Measurements from ENCODE around the gene SLC44A3. TPM values are rescaled to one million over a fixed set of nuclear protein-coding genes. Genes with fewer than 3 reads are reported as not detected.

Gene SLC44A3
- total and polyA plus RNA-seq, 2 donors (not counting 1 experiment from before 2014, with no cell fraction given): 3.9 to 9.7 TPM

DNA sequence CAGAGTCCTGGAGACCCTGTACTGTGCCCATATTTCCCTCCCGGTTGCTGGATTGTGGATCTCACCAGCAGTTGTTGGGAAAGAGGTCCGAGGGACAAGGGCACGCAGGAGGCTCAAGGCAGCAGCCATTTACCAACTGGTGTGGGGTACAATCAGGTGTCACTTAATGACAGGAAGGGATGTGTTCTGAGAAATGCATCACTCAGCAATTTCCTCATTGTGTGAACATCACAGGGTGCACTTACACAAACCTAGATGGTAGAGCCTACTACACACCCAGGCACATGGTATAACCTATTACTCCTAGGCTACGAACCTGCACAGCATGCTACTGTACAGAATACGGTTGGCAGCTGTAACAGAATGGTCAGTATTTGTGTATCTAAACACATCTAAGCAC lies 20.7 kb downstream of the SLC44A3 start:
- no peaks in the 10 kb centered on the region for H3K79me2 ChIP-seq (ENCODE audit: control insufficient read depth, insufficient read depth, low read length)
- H3K36me3 ChIP-seq (ENCODE audit: control insufficient read depth, insufficient read depth, low read length): no peaks in the 10 kb centered on the region
- no peak overlapping the region for H2AFZ ChIP-seq (ENCODE audit: low read length)
- H3K4me1 ChIP-seq (ENCODE audit: control insufficient read depth, extremely low read depth, insufficient read depth, low read length): no peaks in the 10 kb centered on the region
- H3K4me3 ChIP-seq (replicated peaks in 1 of 4; ENCODE audit: control extremely low read depth in 1 of 4, insufficient read depth in 1 of 4, low read depth in 3 of 4, low read length in 4 of 4): no peak overlapping the region
- no peak for DNase-seq (ENCODE audit: low read depth in 2 of 2)
- H3K27me3 ChIP-seq (ENCODE audit: control insufficient read depth, insufficient read depth, low read length): no peaks in the 10 kb centered on the region
- H3K9ac ChIP-seq (ENCODE audit: insufficient read depth, low read length): no peak overlapping the region
- H3K27ac ChIP-seq (ENCODE audit: insufficient read depth, low read length): no peak overlapping the region
- TF ChIP-seq, protein P1, sequence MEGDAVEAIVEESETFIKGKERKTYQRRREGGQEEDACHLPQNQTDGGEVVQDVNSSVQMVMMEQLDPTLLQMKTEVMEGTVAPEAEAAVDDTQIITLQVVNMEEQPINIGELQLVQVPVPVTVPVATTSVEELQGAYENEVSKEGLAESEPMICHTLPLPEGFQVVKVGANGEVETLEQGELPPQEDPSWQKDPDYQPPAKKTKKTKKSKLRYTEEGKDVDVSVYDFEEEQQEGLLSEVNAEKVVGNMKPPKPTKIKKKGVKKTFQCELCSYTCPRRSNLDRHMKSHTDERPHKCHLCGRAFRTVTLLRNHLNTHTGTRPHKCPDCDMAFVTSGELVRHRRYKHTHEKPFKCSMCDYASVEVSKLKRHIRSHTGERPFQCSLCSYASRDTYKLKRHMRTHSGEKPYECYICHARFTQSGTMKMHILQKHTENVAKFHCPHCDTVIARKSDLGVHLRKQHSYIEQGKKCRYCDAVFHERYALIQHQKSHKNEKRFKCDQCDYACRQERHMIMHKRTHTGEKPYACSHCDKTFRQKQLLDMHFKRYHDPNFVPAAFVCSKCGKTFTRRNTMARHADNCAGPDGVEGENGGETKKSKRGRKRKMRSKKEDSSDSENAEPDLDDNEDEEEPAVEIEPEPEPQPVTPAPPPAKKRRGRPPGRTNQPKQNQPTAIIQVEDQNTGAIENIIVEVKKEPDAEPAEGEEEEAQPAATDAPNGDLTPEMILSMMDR (conservative IDR thresholded peaks at IDR 0.05 in 1 of 2, IDR thresholded peaks at IDR 0.05 in 1 of 2; ENCODE audit: low read depth in 1 of 2, low read length in 2 of 2): no peak
- TF ChIP-seq EZH2 (IDR thresholded peaks at IDR 0.05; ENCODE audit: low read length, missing control alignments): no peak
- no peak overlapping the region for H3K4me2 ChIP-seq (ENCODE audit: extremely low read depth, insufficient read depth, low read length)
- H3K9me3 ChIP-seq (ENCODE audit: control insufficient read depth, insufficient read depth, low read depth, low read length): no peaks in the 10 kb centered on the region
- no peaks in the 10 kb centered on the region for H4K20me1 ChIP-seq (ENCODE audit: control insufficient read depth, extremely low read depth, insufficient read depth, low read length)

- no peaks in the 10 kb centered on the region for H4K20me1 ChIP-seq (ENCODE audit: control insufficient read depth, extremely low read depth, insufficient read depth, low read length)
- no peaks in the 10 kb centered on the region for H3K36me3 ChIP-seq (ENCODE audit: control insufficient read depth, insufficient read depth, low read length)
- TF ChIP-seq EZH2 (IDR thresholded peaks at IDR 0.05; ENCODE audit: low read length, missing control alignments): no peak
- TF ChIP-seq, protein P1 (conservative IDR thresholded peaks at IDR 0.05 in 1 of 2, IDR thresholded peaks at IDR 0.05 in 1 of 2; ENCODE audit: low read depth in 1 of 2, low read length in 2 of 2): no peak
- H3K79me2 ChIP-seq (ENCODE audit: control insufficient read depth, insufficient read depth, low read length): no peaks in the 10 kb centered on the region
- H3K27me3 ChIP-seq (ENCODE audit: control insufficient read depth, insufficient read depth, low read length): no peaks in the 10 kb centered on the region
- no peak overlapping the region for H2AFZ ChIP-seq (ENCODE audit: low read length)
- no peak for DNase-seq (ENCODE audit: low read depth in 2 of 2)
- H3K4me2 ChIP-seq (ENCODE audit: extremely low read depth, insufficient read depth, low read length): no peak overlapping the region
- no peaks in the 10 kb centered on the region for H3K9me3 ChIP-seq (ENCODE audit: control insufficient read depth, insufficient read depth, low read depth, low read length)
- H3K9ac ChIP-seq (ENCODE audit: insufficient read depth, low read length): no peak overlapping the region
- no peak overlapping the region for H3K4me3 ChIP-seq (replicated peaks in 1 of 4; ENCODE audit: control extremely low read depth in 1 of 4, insufficient read depth in 1 of 4, low read depth in 3 of 4, low read length in 4 of 4)
- H3K4me1 ChIP-seq (ENCODE audit: control insufficient read depth, extremely low read depth, insufficient read depth, low read length): no peaks in the 10 kb centered on the region
- no peak overlapping the region for H3K27ac ChIP-seq (ENCODE audit: insufficient read depth, low read length)
These were observed 23.3 kb downstream of the SLC44A3 start for GRCh38 chr1:94843430-94843829.

DNA sequence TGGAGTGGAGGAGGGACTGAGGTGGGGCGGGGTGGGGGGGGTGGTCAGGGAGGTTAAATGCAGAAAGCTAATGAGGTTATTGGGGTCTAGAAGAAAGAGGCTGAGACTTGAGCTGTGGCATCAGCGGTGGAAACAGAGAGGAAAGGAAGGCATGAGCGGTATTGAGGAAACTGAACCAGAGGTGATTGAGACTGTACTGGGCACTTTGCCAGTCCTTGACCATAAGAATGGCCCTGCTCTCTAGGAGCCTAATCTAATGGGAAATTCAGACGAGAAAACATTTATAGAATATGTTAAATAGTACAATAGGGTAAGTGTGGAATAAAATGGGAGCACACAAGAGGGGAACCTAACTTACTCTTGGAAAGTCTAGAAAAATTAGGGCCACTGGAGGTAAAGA lies 23.7 kb downstream of the SLC44A3 start:
- H3K4me1 ChIP-seq (ENCODE audit: control insufficient read depth, extremely low read depth, insufficient read depth, low read length): no peaks in the 10 kb centered on the region

More for the DNA sequence above, 23.7 kb downstream of the SLC44A3 start:
- H3K27ac ChIP-seq (ENCODE audit: insufficient read depth, low read length): no peak overlapping the region
- no peak overlapping the region for H3K4me3 ChIP-seq (replicated peaks in 1 of 4; ENCODE audit: control extremely low read depth in 1 of 4, insufficient read depth in 1 of 4, low read depth in 3 of 4, low read length in 4 of 4)
- H3K4me2 ChIP-seq (ENCODE audit: extremely low read depth, insufficient read depth, low read length): no peak overlapping the region
- H3K36me3 ChIP-seq (ENCODE audit: control insufficient read depth, insufficient read depth, low read length): no peaks in the 10 kb centered on the region
- no peak overlapping the region for H2AFZ ChIP-seq (ENCODE audit: low read length)
- no peaks in the 10 kb centered on the region for H3K27me3 ChIP-seq (ENCODE audit: control insufficient read depth, insufficient read depth, low read length)
- H3K9ac ChIP-seq (ENCODE audit: insufficient read depth, low read length): no peak overlapping the region
- no peaks in the 10 kb centered on the region for H3K9me3 ChIP-seq (ENCODE audit: control insufficient read depth, insufficient read depth, low read depth, low read length)
- no peaks in the 10 kb centered on the region for H3K79me2 ChIP-seq (ENCODE audit: control insufficient read depth, insufficient read depth, low read length)
- no peaks in the 10 kb centered on the region for H4K20me1 ChIP-seq (ENCODE audit: control insufficient read depth, extremely low read depth, insufficient read depth, low read length)
- TF ChIP-seq, protein P1 (conservative IDR thresholded peaks at IDR 0.05 in 1 of 2, IDR thresholded peaks at IDR 0.05 in 1 of 2; ENCODE audit: low read depth in 1 of 2, low read length in 2 of 2): no peak
- no peak for TF ChIP-seq EZH2 (IDR thresholded peaks at IDR 0.05; ENCODE audit: low read length, missing control alignments)
- DNase-seq (ENCODE audit: low read depth in 2 of 2): no peak
